H1 (cell line): ENCODE results near the gene SCMH1. TPM values are rescaled to one million over a fixed set of nuclear protein-coding genes. Genes with fewer than 3 reads are reported as not detected.

Experiments used
- CTCF ChIA-PET: fragments of 300-600 bp; sonication (Branson Sonifier 250); formaldehyde crosslinking; loops from one replicate; lab custom pipeline; 2021; ENCODE audit not compliant: partially characterized antibody; lab: Charles Lee
- POLR2A ChIA-PET: fragments of 300-600 bp; sonication (Branson Sonifier 250); formaldehyde crosslinking; loops from one replicate; lab custom pipeline; 2021; ENCODE audit warnings: inconsistent platforms; ENCODE audit not compliant: partially characterized antibody; lab: Charles Lee
- DNase-seq, 2 experiments: peaks; one replicate each; pipeline versions ENCODE4 v3.0.0 to v3.0.0-alpha.2; 2010 to 2022; ENCODE audit warnings: low spot score in 2 of 2, low read depth in 1 of 2, mixed read lengths in 1 of 2
- FAIRE-seq: peaks from 2 replicates; lab custom pipeline; 2011; peaks lifted over from hg19 to GRCh38; lab: Jason Lieb, UNC
- H2AFZ ChIP-seq: 2 replicates; pipeline ENCODE4 v1.8.1; 2012; ENCODE audit warnings: low read length, inconsistent platforms
- H2AK5ac ChIP-seq: 2 replicates; pipeline ENCODE4 v1.6.1; 2013; ENCODE audit warnings: low read depth, low read length
- H2BK120ac ChIP-seq: replicated peaks from 2 replicates; pipeline ENCODE3; 2013; ENCODE audit warnings: low read depth, low read length, inconsistent platforms
- H2BK12ac ChIP-seq: 2 replicates; pipeline ENCODE4 v1.6.1; 2013; ENCODE audit warnings: low read depth, low read length
- H2BK15ac ChIP-seq: 2 replicates; pipeline ENCODE4 v1.6.1; 2013; ENCODE audit warnings: low read length
- H2BK20ac ChIP-seq: 2 replicates; pipeline ENCODE4 v1.6.1; 2013; ENCODE audit warnings: low read length
- H2BK5ac ChIP-seq: 2 replicates; pipeline ENCODE4 v1.6.1; 2013; ENCODE audit warnings: low read depth, low read length
- H3K14ac ChIP-seq: 2 replicates; pipeline ENCODE4 v1.6.1; 2013; ENCODE audit warnings: inconsistent platforms; ENCODE audit not compliant: insufficient read length
- H3K18ac ChIP-seq: 2 replicates; pipeline ENCODE4 v1.6.1; 2013; ENCODE audit warnings: low read length; ENCODE audit errors: extremely low read depth
- H3K23ac ChIP-seq: 2 replicates; pipeline ENCODE4 v1.6.1; 2013; ENCODE audit warnings: inconsistent platforms; ENCODE audit not compliant: insufficient read length
- H3K23me2 ChIP-seq: 2 replicates; pipeline ENCODE4 v1.6.1; 2013; ENCODE audit warnings: low read depth, low read length
- H3K27ac ChIP-seq: 2 replicates; pipeline ENCODE4 v1.6.1; 2011; ENCODE audit warnings: low read depth, low read length, inconsistent platforms
- H3K27me3 ChIP-seq, 4 experiments: replicated peaks in 1 of 4; 1 replicate in 1 of 4; 2 replicates in 3 of 4; pipeline versions ENCODE4 v1.6.1 to v1.8.1; 2011 to 2013; ENCODE audit warnings: low read length in 3 of 4, mild to moderate bottlenecking in 3 of 4, inconsistent platforms in 2 of 4, mixed read lengths in 2 of 4, moderate library complexity in 1 of 4; ENCODE audit not compliant: control insufficient read depth in 3 of 4, insufficient read depth in 3 of 4; ENCODE audit errors: extremely low read depth in 1 of 4
- H3K36me3 ChIP-seq, 4 experiments: 2 replicates each; pipeline versions ENCODE4 v1.6.1 to v1.8.1; 2011 to 2013; ENCODE audit warnings: mild to moderate bottlenecking in 4 of 4, low read length in 3 of 4, moderate library complexity in 2 of 4, control low read depth in 1 of 4, inconsistent platforms in 1 of 4; ENCODE audit not compliant: insufficient read depth in 4 of 4, control insufficient read depth in 2 of 4
- H3K4ac ChIP-seq: replicated peaks from 2 replicates; pipeline ENCODE3; 2013; ENCODE audit warnings: low read length, low read depth, mixed read lengths, inconsistent platforms; ENCODE audit not compliant: insufficient read length
- H3K4me1 ChIP-seq, 4 experiments: replicated peaks in 1 of 4; 1 replicate in 1 of 4; 2 replicates in 3 of 4; pipeline versions ENCODE4 v1.6.1 to v1.8.1; 2011 to 2013; ENCODE audit warnings: low read length in 3 of 4, inconsistent platforms in 2 of 4, mixed read lengths in 1 of 4; ENCODE audit not compliant: insufficient read depth in 4 of 4, control insufficient read depth in 3 of 4
- H3K4me2 ChIP-seq, 2 experiments: 2 replicates each; pipeline versions ENCODE4 v1.6.1 to v1.8.1; 2011 to 2013; ENCODE audit warnings: low read depth in 2 of 2, low read length in 2 of 2, control low read depth in 1 of 2, inconsistent platforms in 1 of 2, mild to moderate bottlenecking in 1 of 2; ENCODE audit not compliant: insufficient read depth in 1 of 2
- H3K4me3 ChIP-seq, 4 experiments: fragments of 200-600, 300-600 bp in 1 of 4; sonication (generic), shearing (Covaris generic), sonication (Bioruptor Twin) in 1 of 4; 2 replicates each; pipeline versions ENCODE4 v1.5.1 to v1.8.1; 2011 to 2016; ENCODE audit warnings: low read length in 4 of 4, low read depth in 3 of 4, control low read depth in 2 of 4, inconsistent platforms in 2 of 4, mild to moderate bottlenecking in 2 of 4, mixed read lengths in 1 of 4, moderate library complexity in 1 of 4; ENCODE audit not compliant: insufficient read depth in 2 of 4; ENCODE audit errors: extremely low read depth in 1 of 4
- H3K56ac ChIP-seq: replicated peaks from 2 replicates; pipeline ENCODE3; 2013; ENCODE audit warnings: low read depth, mild to moderate bottlenecking, mixed read lengths, low read length, inconsistent platforms; ENCODE audit not compliant: insufficient read length
- H3K79me1 ChIP-seq: 2 replicates; pipeline ENCODE4 v1.6.1; 2013; ENCODE audit warnings: low read depth, low read length, control low read depth
- H3K79me2 ChIP-seq, 2 experiments: 2 replicates each; pipeline versions ENCODE4 v1.6.1 to v1.8.1; 2012 to 2013; ENCODE audit warnings: low read length in 2 of 2, mild to moderate bottlenecking in 2 of 2, inconsistent platforms in 1 of 2; ENCODE audit not compliant: insufficient read depth in 2 of 2, control insufficient read depth in 1 of 2
- H3K9ac ChIP-seq, 4 experiments: replicated peaks in 1 of 4; 1 replicate in 1 of 4; 2 replicates in 3 of 4; pipeline versions ENCODE4 v1.6.1 to v1.8.1; 2011 to 2013; ENCODE audit warnings: low read depth in 3 of 4, low read length in 3 of 4, control low read depth in 2 of 4, mild to moderate bottlenecking in 2 of 4, moderate library complexity in 2 of 4, inconsistent platforms in 1 of 4; ENCODE audit errors: extremely low read depth in 1 of 4
- H3K9me3 ChIP-seq, 2 experiments: 2 replicates each; pipeline versions ENCODE4 v1.6.1 to v1.8.1; 2012 to 2013; ENCODE audit warnings: mild to moderate bottlenecking in 2 of 2, moderate library complexity in 2 of 2, control low read depth in 1 of 2, inconsistent platforms in 1 of 2, low read depth in 1 of 2, low read length in 1 of 2, mixed read lengths in 1 of 2; ENCODE audit not compliant: insufficient read depth in 2 of 2
- H4K20me1 ChIP-seq, 2 experiments: replicated peaks in 1 of 2; 2 replicates each; pipeline versions ENCODE3 to v1.8.1; 2011 to 2013; ENCODE audit warnings: inconsistent platforms in 2 of 2, low read length in 2 of 2, mild to moderate bottlenecking in 1 of 2; ENCODE audit not compliant: insufficient read depth in 2 of 2, control insufficient read depth in 1 of 2
- H4K5ac ChIP-seq: 2 replicates; pipeline ENCODE4 v1.6.1; 2013; ENCODE audit warnings: low read length, low read depth, mixed read lengths, inconsistent platforms; ENCODE audit not compliant: insufficient read length
- H4K8ac ChIP-seq: 2 replicates; pipeline ENCODE4 v1.8.0; 2013; ENCODE audit warnings: mild to moderate bottlenecking, moderate library complexity, low read length, inconsistent platforms; ENCODE audit not compliant: insufficient read depth; ENCODE audit errors: extremely low read depth
- H4K91ac ChIP-seq: replicated peaks from 2 replicates; pipeline ENCODE3; 2013; ENCODE audit warnings: low read length, mixed read lengths, inconsistent platforms; ENCODE audit not compliant: insufficient read length
- BRCA1 ChIP-seq: IDR thresholded peaks from 2 replicates; pipeline ENCODE4 v1.6.1; 2012; ENCODE audit warnings: low read depth, low read length, improper control_type of control experiment
- CTCF ChIP-seq, 3 experiments: IDR thresholded peaks; 1 replicate in 2 of 3; 2 replicates in 1 of 3; pipeline versions ENCODE4 v1.5.1 to v1.6.1; 2011; ENCODE audit warnings: low read length in 3 of 3, mild to moderate bottlenecking in 3 of 3, inconsistent platforms in 2 of 3, low read depth in 1 of 3, moderate library complexity in 1 of 3; ENCODE audit not compliant: insufficient read depth in 1 of 3; ENCODE audit errors: control extremely low read depth in 1 of 3
- EGR1 ChIP-seq: IDR thresholded peaks from 2 replicates; pipeline ENCODE4 v1.6.1; 2011; ENCODE audit warnings: low read depth, low read length, borderline replicate concordance
- EP300 ChIP-seq, 2 experiments: IDR thresholded peaks; 1 replicate in 1 of 2; 2 replicates in 1 of 2; pipeline ENCODE4 v1.6.1; 2011 to 2012; ENCODE audit warnings: low read depth in 2 of 2, low read length in 2 of 2, mild to moderate bottlenecking in 2 of 2, borderline replicate concordance in 1 of 2, inconsistent platforms in 1 of 2, moderate library complexity in 1 of 2
- KDM5A ChIP-seq: fragments of 200-600 bp; IDR thresholded peaks from 2 replicates; pipeline ENCODE4 v1.7.1; 2012; ENCODE audit warnings: mild to moderate bottlenecking, low read length, inconsistent platforms, mixed read lengths
- PHF8 ChIP-seq: fragments of 200-600 bp; sonication (generic); conservative IDR thresholded peaks from 2 replicates; pipeline ENCODE4 v1.7.1; 2012; ENCODE audit warnings: low read depth, mild to moderate bottlenecking, inconsistent platforms, low read length, moderate library complexity
- SRF ChIP-seq: IDR thresholded peaks from 2 replicates; pipeline ENCODE4 v1.6.1; 2011; ENCODE audit warnings: mild to moderate bottlenecking, low read depth, low read length, moderate library complexity
- SUZ12 ChIP-seq: fragments of 200-600 bp; sonication (generic); IDR thresholded peaks from 2 replicates; pipeline ENCODE4 v1.6.1; 2012; ENCODE audit warnings: mild to moderate bottlenecking, inconsistent platforms, low read length, moderate library complexity, mixed read lengths
- ZNF274 ChIP-seq: IDR thresholded peaks from 2 replicates; pipeline ENCODE4 v1.7.0; 2012; ENCODE audit warnings: low read length, borderline replicate concordance; ENCODE audit errors: extremely low read depth
- WGBS, 2 experiments: shearing (Covaris generic) in 1 of 2; methylation state at CpG; one replicate each; pipeline versions ENCODE4 v1.1.6 to v1.1.7; 2013 to 2015; ENCODE audit warnings: low lambda C conversion rate in 2 of 2, mixed read lengths in 2 of 2, inconsistent platforms in 1 of 2, low coverage in 1 of 2, missing lambda C conversion rate in 1 of 2; ENCODE audit not compliant: insufficient replicate concordance in 2 of 2, insufficient coverage in 1 of 2, insufficient read length in 1 of 2; ENCODE audit errors: extremely low coverage in 1 of 2, missing lambda C conversion rate in 1 of 2; 5-methylcytosine and 5-hydroxymethylcytosine counted together
- polyA plus RNA-seq, 7 experiments: library from polyadenylated mRNA; depleted of rRNA in 3 of 7; stranded (reverse) in 5 of 7; unstranded in 2 of 7; fragments of >200 nt in 5 of 7; fragments of 200-250 nt in 2 of 7; gene quantifications; 1 replicate in 5 of 7; 2 replicates in 1 of 7; 4 replicates in 1 of 7; pipeline versions ENCODE4 v1.2.1 to v1.2.3, GENCODE V29; 2011 to 2013; ENCODE audit warnings: missing spikeins in 2 of 7, mixed read lengths in 2 of 7
- total RNA-seq: library from RNA; stranded (reverse); fragmentation: NEBNext Ultra II Directional; extraction: Animal tissue kit (Norgen Biotek cat#: 25700); gene quantifications from 2 replicates; pipeline ENCODE4 v1.2.1, GENCODE V29; 2021

SCMH1 gene
- total and polyA plus RNA-seq, 2 of the 8 experiments (the other 6 are each of a cell fraction or from before 2014, with no cell fraction given) = 16.6 to 30.7 TPM

GRCh38 chr1:40986328-40986783 lies 255.8 kb downstream of the SCMH1 start:
- H3K23ac ChIP-seq = no peak overlapping the region
- H4K5ac ChIP-seq = no peak overlapping the region
- no peak overlapping the region for H3K9ac ChIP-seq
- ChIA-PET CTCF (interaction anchor here (1.0 to 1.4 kb wide), 3 partner anchors 10 to 204 kb away, joined by 3 to 5 read pairs (median 3); no protein-coding TSS in a partner anchor), POLR2A (interaction anchor here (1.1 to 9.6 kb wide), 6 partner anchors 10 to 48 kb away, joined by 3 to 49 read pairs (median 6); no protein-coding TSS in a partner anchor)
- H3K4ac ChIP-seq = no peak overlapping the region
- H3K79me1 ChIP-seq = no peaks in the 10 kb centered on the region; the same call in 1 of the 2 replicates
- peaks cover 9 to 48% of the 10 kb centered on the region in 2 experiments for H3K79me2 ChIP-seq
- no peak overlapping the region for H3K14ac ChIP-seq
- H4K91ac ChIP-seq = no peak overlapping the region
- H2BK5ac ChIP-seq = no peak overlapping the region
- no peak overlapping the region for H2BK120ac ChIP-seq
- peaks cover 0 to 6% (median 3%) of the 10 kb centered on the region in 4 experiments; a peak in 5 of 7 replicates for H3K4me1 ChIP-seq
- no peaks in the 10 kb centered on the region for H3K9me3 ChIP-seq
- no peak overlapping the region for H2BK15ac ChIP-seq
- no peak for TF ChIP-seq SRF
- no peak for TF ChIP-seq EP300 (IDR thresholded peaks at IDR 0.05; ENCODE audit: borderline replicate concordance in 1 of 2, low read depth in 2 of 2, low read length in 2 of 2)
- no peak for TF ChIP-seq EGR1
- TF ChIP-seq CTCF (IDR thresholded peaks at IDR 0.05; ENCODE audit: control extremely low read depth in 1 of 3, insufficient read depth in 1 of 3, low read depth in 1 of 3, low read length in 3 of 3) = no peak
- TF ChIP-seq PHF8 = no peak
- no peak for TF ChIP-seq KDM5A
- no peak for TF ChIP-seq BRCA1
- no peak for TF ChIP-seq SUZ12
- no peak for TF ChIP-seq ZNF274
- no peak overlapping the region for H4K8ac ChIP-seq
- H3K18ac ChIP-seq = no peak overlapping the region
- H4K20me1 ChIP-seq = peaks cover 12 to 23% of the 10 kb centered on the region in 2 experiments
- no peak overlapping the region for H2AK5ac ChIP-seq
- no peak overlapping the region for H2BK12ac ChIP-seq
- no peaks in the 10 kb centered on the region for H3K27me3 ChIP-seq
- no peak overlapping the region for H2BK20ac ChIP-seq
- FAIRE-seq = no peak
- 96% methylated on average over 10 of the region's 10 CpGs; no CpG with 5 or more reads in 1 of the 2 experiments for WGBS, 2 experiments
- no peak for DNase-seq
- H3K27ac ChIP-seq = no peak overlapping the region
- H2AFZ ChIP-seq = no peak overlapping the region
- H3K4me3 ChIP-seq = no peak overlapping the region
- no peak overlapping the region for H3K56ac ChIP-seq
- 0 out of 2 replicates have a peak, but pooled peaks cover 2% of the 10 kb centered on the region for H3K23me2 ChIP-seq
- peaks cover 53 to 83% (median 78%) of the 10 kb centered on the region in 4 experiments for H3K36me3 ChIP-seq
- no peak overlapping the region for H3K4me2 ChIP-seq
